HG03280 (cell line): ENCODE measurements around the gene LPIN1.
A peak's percentile ranks its signal among the peaks of the same experiment; 100 is the strongest.

Source experiments
- ATAC-seq: cut with Tn5 transposase; IDR thresholded peaks from one replicate; pipeline ENCODE4 v1.9.1; 2021; ENCODE audit warnings: mild to moderate bottlenecking, moderate library complexity; ENCODE audit not compliant: unreplicated experiment

The LPIN1 gene

DNA sequence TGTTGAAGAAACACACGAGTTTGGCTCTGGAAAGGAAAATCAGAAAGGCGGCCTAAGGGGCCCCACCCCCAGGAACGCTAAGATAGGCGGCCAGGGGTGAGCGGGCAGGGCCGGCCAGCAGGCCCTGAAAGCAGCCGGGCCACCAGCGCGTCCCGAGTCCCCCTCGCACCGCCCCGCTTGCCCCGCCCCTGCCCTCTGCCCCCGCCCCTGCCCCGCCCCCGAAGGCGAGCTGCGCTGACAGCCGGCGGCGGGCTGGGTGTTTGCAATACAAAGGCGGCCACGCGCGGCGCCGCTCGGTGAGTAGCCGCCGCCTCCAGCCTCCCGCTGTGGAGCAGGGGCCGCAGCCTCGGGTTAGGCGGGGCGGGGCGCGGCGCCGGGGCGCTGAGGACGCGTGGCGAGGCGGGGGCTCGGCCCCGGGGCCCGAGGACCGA is at the start of gene LPIN1:
Gene LPIN1 (plus strand): TSS at position 257 of the 431 bp plus-strand sequence. CDS start 18,910 bp downstream, outside the sequence.
- ATAC-seq: peak; percentile 61

GRCh38 chr2:11696736-11697102 is 49.7 kb upstream of the LPIN1 start:
- ATAC-seq: no peak

GRCh38 chr2:11697103-11697871 is 49.1 kb upstream of the LPIN1 start:
- ATAC-seq: no peak

DNA sequence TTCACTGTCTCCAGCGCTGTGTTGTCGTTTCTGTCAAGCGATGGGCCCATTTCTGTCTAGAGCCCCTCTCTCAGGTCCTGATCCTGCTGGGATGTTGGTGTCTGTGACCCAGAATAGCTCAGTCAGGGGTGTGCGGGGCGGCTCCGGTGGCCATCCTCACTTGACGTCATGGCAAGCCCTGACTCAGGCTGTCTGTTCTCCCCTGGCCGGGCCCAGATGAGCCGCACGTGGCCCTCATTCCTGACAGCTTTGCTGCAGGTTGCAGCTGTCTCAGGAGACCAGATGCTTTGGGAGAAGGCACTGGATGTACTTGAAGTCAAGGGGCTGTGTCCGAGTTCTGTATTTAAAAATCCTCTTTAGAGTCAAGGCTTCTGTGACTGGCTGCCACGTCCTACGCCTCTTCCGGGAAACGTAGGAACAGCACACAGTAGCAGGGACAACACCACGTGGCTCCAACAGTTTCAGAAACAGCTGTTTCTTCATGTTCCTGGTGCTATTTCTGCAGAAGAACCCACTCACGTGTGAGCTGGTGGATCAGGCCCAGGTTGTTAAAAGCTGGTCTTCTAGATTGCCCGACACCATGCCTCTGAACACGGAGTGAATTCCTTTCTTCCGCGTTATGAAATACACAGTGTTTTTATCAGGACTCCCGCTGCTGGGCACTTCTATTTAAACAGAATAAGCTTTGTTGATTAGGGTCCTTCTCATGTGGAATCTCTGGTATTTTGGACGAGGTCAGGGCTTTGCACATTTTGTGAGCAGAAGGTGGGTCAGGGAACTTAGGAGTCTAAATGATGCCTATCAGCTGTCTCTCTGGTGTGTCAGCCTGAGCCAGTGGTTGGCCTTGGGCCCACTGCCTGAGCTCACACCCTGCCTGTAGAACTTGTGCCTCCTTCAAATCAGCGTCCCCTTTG is 48.2 kb upstream of the LPIN1 start:
- ATAC-seq: no peak

- no peak for ATAC-seq
These were observed 46.5 kb upstream of the LPIN1 start for GRCh38 chr2:11699686-11700670.

DNA sequence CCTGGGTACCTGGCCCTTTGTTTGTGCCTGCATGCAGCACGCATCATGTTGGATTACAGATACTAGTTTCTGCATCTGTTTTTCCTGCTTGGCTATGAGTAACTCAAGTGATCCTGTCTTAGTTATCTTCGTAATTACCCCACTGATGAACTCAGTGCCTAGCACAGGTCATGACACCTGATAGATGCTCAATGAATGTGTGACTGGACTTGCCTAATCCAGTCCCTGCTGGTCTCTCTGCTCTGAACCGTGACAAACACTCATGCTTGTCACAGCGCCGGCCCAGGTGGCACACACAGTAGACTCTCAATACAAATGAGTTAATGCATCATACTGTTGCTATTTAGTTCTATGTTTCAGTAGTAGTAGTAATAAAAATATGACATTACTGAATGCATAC is 45.2 kb upstream of the LPIN1 start:
- no peak for ATAC-seq

GRCh38 chr2:11701751-11702301 is 44.6 kb upstream of the LPIN1 start:
- no peak for ATAC-seq

GRCh38 chr2:11702946-11703345 is 43.5 kb upstream of the LPIN1 start:
- ATAC-seq: no peak

GRCh38 chr2:11703700-11704099 is 42.7 kb upstream of the LPIN1 start:
- ATAC-seq: no peak

GRCh38 chr2:11705063-11705462 is 41.4 kb upstream of the LPIN1 start:
- no peak for ATAC-seq

- ATAC-seq: no peak
These were observed 40.7 kb upstream of the LPIN1 start for GRCh38 chr2:11705711-11706110.

GRCh38 chr2:11708106-11708505 is 38.3 kb upstream of the LPIN1 start:
- no peak for ATAC-seq

GRCh38 chr2:11709293-11709692 is 37.1 kb upstream of the LPIN1 start:
- no peak for ATAC-seq

DNA sequence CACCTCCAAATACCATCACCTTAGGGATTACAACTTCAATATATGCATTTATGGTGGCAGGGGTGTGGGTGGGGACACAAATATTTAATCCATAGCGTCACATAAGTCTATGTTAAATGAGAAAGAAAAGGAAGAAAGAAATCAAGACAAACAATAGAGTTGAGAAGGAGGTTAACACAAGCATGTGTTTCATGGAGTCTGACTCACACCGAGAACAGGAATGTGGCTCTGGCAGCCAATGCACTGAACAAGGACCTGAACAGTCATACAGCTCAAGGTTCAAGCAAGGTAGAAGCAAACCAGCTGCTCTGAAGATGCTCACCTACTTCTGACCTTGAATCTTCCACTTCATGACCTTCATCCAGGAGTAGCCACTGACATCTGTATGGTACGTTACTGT is 36.2 kb upstream of the LPIN1 start:
- no peak for ATAC-seq

DNA sequence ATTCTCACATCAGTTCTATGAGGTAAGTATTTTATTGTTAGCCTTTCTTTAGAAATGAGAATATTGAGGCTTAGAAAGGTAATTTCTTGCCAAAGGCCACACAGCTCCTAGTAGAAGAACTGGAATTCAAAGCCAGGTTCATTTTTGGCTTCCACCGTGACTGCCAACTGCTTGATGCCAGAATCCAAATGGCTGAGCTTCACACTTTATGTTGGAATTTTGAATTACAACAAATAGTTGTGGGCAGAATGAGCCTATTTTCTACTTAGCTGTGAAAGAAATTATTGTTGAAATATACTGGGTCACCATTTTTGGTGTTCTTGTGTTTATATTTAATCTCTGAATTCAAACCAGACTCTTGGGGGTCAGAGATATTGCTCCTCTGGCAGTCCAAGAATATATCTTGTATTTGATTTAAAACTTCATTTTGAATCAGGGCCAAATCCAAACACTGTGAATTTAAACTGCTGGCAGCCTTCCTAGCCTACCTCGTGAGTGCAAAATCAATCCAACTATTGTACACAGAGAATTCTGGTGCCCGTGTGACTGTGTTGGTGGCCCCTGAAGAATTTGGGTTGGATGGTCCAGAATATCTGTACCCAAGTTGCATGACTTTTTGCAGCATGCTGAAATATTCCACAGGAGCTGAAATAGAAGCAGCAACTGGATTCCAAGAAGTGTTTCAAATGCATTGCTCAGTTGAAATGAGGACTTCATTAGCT is 35.6 kb upstream of the LPIN1 start:
- no peak for ATAC-seq

GRCh38 chr2:11711354-11711716 is 35.1 kb upstream of the LPIN1 start:
- no peak for ATAC-seq

DNA sequence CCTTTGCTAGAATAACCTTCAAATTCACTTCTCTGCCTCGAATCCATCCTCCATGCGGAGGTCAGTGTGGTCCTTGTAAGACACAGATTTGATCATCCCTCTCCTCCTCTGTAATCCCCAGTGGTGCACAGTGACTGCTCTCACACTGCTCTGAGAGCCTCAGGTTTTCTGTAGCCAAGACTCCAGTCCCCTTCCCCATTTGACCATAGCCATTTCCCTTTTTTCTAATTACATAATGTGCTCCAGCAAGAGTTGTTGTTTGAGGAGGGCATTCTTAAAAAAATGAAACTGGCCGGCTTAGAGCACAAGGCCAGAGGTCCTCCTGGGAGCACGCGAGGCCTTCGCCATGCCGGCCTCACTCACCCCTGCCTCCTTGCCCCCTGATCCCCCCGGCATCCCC is 34.7 kb upstream of the LPIN1 start:
- ATAC-seq: no peak

- ATAC-seq: no peak
These were observed 33.6 kb upstream of the LPIN1 start for GRCh38 chr2:11712866-11713265.

- ATAC-seq: no peak
These were observed 32.6 kb upstream of the LPIN1 start for GRCh38 chr2:11713815-11714214.
